ENCODE results near the gene APLF. TPM values are rescaled to one million over a fixed set of nuclear protein-coding genes. Genes with fewer than 3 reads are reported as not detected.

The APLF gene
- total and polyA plus RNA-seq, 2 experiments from 2014 or later = 3.0 to 3.7 TPM

GRCh38 chr2:68568116-68568515, 100.7 kb downstream of the APLF start (continued):
- TF ChIP-seq ZNF462 (CRISPR knock-in tag; IDR thresholded peaks at IDR 0.05) (no peak), ZNF331 (CRISPR knock-in tag; IDR thresholded peaks at IDR 0.05; ENCODE audit: low read depth) (no peak), JUNB (IDR thresholded peaks at IDR 0.05; ENCODE audit: unreplicated experiment) (no peak)

DNA sequence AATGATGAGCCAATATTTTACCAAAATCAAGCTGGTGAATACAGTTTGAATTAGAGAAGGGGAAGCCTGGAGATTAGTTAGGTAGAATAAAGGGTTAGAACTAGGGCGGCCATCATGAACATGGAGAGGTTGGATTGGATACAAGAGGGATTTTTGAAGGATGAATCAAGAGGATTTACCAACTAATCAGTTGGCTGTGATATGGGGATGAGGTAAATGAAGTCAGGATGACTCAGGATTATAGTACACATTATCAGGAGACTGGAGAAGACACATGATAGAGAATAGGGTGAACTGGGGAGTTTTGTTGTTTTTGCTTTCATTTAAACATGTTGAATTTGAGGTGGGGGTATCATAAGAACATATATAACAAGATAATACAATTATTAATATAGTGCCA, 102.2 kb downstream of the APLF start:
- H3K27ac Mint-ChIP-seq = no peak overlapping the region

More for the DNA sequence above, 102.2 kb downstream of the APLF start:
- H3K4me2 ChIP-seq = no peak overlapping the region
- H3K79me2 ChIP-seq (replicated peaks; ENCODE audit: insufficient read depth) = no peaks in the 10 kb centered on the region
- H3K36me3 ChIP-seq (ENCODE audit: insufficient read depth) = no peaks in the 10 kb centered on the region
- Mint-ChIP-seq H3K9me3 (no peaks in the 10 kb centered on the region), H3K27me3 (ENCODE audit: insufficient read depth, low read depth, poor library complexity) (no peaks in the 10 kb centered on the region), H3K4me3 (no peak overlapping the region), H3K4me1 (no peaks in the 10 kb centered on the region), H3K36me3 (ENCODE audit: low read depth) (peaks cover 10% of the 10 kb centered on the region; the same call in 2 of the 3 replicates)
- no peaks in the 10 kb centered on the region for H3K4me1 ChIP-seq (ENCODE audit: insufficient read depth)
- no peaks in the 10 kb centered on the region for H3K9me2 ChIP-seq (ENCODE audit: insufficient read depth)
- ATAC-seq (no peak), DNase-seq (ENCODE audit: low spot score) (no peak)
- TF ChIP-seq STAT1 (IDR thresholded peaks at IDR 0.05; ENCODE audit: unreplicated experiment) (no peak), JUNB (IDR thresholded peaks at IDR 0.05; ENCODE audit: unreplicated experiment) (no peak), ZNF331 (CRISPR knock-in tag; IDR thresholded peaks at IDR 0.05; ENCODE audit: low read depth) (no peak), CTCF (conservative IDR thresholded peaks at IDR 0.05; ENCODE audit: low read depth in 2 of 2) (no peak), POLR2AphosphoS5 (IDR thresholded peaks at IDR 0.05; ENCODE audit: low read depth) (no peak), ZNF114 (CRISPR knock-in tag; IDR thresholded peaks at IDR 0.05) (no peak), NANOG (IDR thresholded peaks at IDR 0.05; ENCODE audit: borderline replicate concordance) (no peak), EZH2 (IDR thresholded peaks at IDR 0.05; ENCODE audit: low read depth, unreplicated experiment) (no peak), EZH2phosphoT487 (IDR thresholded peaks at IDR 0.05; ENCODE audit: unreplicated experiment) (no peak), ETS1 (IDR thresholded peaks at IDR 0.05) (no peak), CREB1 (CRISPR knock-in tag; IDR thresholded peaks at IDR 0.05; ENCODE audit: low read depth) (no peak)
- TF ChIP-seq, protein P1, sequence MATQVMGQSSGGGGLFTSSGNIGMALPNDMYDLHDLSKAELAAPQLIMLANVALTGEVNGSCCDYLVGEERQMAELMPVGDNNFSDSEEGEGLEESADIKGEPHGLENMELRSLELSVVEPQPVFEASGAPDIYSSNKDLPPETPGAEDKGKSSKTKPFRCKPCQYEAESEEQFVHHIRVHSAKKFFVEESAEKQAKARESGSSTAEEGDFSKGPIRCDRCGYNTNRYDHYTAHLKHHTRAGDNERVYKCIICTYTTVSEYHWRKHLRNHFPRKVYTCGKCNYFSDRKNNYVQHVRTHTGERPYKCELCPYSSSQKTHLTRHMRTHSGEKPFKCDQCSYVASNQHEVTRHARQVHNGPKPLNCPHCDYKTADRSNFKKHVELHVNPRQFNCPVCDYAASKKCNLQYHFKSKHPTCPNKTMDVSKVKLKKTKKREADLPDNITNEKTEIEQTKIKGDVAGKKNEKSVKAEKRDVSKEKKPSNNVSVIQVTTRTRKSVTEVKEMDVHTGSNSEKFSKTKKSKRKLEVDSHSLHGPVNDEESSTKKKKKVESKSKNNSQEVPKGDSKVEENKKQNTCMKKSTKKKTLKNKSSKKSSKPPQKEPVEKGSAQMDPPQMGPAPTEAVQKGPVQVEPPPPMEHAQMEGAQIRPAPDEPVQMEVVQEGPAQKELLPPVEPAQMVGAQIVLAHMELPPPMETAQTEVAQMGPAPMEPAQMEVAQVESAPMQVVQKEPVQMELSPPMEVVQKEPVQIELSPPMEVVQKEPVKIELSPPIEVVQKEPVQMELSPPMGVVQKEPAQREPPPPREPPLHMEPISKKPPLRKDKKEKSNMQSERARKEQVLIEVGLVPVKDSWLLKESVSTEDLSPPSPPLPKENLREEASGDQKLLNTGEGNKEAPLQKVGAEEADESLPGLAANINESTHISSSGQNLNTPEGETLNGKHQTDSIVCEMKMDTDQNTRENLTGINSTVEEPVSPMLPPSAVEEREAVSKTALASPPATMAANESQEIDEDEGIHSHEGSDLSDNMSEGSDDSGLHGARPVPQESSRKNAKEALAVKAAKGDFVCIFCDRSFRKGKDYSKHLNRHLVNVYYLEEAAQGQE (IDR thresholded peaks at IDR 0.05; ENCODE audit: unreplicated experiment) = no peak
- no peak overlapping the region for H3K4me3 ChIP-seq
- no peak overlapping the region for H2AFZ ChIP-seq
- no peaks in the 10 kb centered on the region for H3K27me3 ChIP-seq (ENCODE audit: insufficient read depth)
- no peak overlapping the region for H3K27ac ChIP-seq (ENCODE audit: low read depth)
- no peaks in the 10 kb centered on the region for H4K20me1 ChIP-seq (replicated peaks; ENCODE audit: insufficient read depth)
- no peaks in the 10 kb centered on the region for H3F3A ChIP-seq (replicated peaks; ENCODE audit: low read depth)
